ENCODE results near the gene F2RL3. TPM values are rescaled to one million over a fixed set of nuclear protein-coding genes. Genes with fewer than 3 reads are reported as not detected.

F2RL3 gene
- total and polyA plus RNA-seq, 8 donors: 0.58 to 6.8 (median 1.8) TPM; not detected in 1

DNA sequence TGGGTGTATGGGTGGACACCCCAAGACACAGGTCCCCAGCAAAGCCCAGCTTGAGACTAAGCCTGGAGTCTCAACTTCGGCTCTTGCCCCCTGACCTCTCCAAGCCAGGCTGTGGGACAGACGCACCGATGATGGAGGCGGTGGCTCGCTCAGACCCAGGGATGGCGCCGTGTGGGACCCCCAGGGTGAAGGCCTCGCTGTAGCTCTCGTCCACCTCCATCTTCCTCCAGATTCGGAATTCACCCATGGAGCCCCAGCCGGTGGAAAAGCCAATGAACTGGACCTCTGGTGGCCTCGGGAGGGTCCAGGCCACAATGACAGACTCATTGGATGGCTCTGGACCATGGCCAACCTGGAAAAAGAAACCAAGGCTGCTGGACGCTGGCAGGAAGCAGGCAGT, 39.1 kb downstream of the F2RL3 start:
- H3K27ac ChIP-seq: no peak overlapping the region
- peaks cover 0 to 11% (median 0%) of the 10 kb centered on the region in 3 donors for H3K27me3 ChIP-seq
- DNase-seq: no peak
- no peaks in the 10 kb centered on the region for H3K36me3 ChIP-seq
- H3K4me3 ChIP-seq: no peak overlapping the region
- peaks cover 4 to 14% (median 11%) of the 10 kb centered on the region in 4 donors for H3K9me3 ChIP-seq
- TF ChIP-seq POLR2AphosphoS5 (IDR thresholded peaks at IDR 0.05) (no peak), EP300 (IDR thresholded peaks at IDR 0.05) (no peak), POLR2A (IDR thresholded peaks at IDR 0.05) (no peak)
- TF ChIP-seq, protein P1, sequence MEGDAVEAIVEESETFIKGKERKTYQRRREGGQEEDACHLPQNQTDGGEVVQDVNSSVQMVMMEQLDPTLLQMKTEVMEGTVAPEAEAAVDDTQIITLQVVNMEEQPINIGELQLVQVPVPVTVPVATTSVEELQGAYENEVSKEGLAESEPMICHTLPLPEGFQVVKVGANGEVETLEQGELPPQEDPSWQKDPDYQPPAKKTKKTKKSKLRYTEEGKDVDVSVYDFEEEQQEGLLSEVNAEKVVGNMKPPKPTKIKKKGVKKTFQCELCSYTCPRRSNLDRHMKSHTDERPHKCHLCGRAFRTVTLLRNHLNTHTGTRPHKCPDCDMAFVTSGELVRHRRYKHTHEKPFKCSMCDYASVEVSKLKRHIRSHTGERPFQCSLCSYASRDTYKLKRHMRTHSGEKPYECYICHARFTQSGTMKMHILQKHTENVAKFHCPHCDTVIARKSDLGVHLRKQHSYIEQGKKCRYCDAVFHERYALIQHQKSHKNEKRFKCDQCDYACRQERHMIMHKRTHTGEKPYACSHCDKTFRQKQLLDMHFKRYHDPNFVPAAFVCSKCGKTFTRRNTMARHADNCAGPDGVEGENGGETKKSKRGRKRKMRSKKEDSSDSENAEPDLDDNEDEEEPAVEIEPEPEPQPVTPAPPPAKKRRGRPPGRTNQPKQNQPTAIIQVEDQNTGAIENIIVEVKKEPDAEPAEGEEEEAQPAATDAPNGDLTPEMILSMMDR (IDR thresholded peaks at IDR 0.05): no peak
- 91 to 96% (median 94%) methylated on average over 10 to 13 of the region's 13 CpGs for WGBS, 5 donors
- intact Hi-C loops (cut with DNase I; ENCODE audit: low total_unique reads): no loop called here
- H3K4me1 ChIP-seq: no peaks in the 10 kb centered on the region

GRCh38 chr19:16928351-16928750, 39.6 kb downstream of the F2RL3 start:
- no peak overlapping the region for H3K27ac ChIP-seq
- WGBS, 5 donors: 94 to 100% (median 98%) methylated on average over 2 of the region's 2 CpGs
- no peaks in the 10 kb centered on the region for H3K4me1 ChIP-seq
- intact Hi-C loops (cut with DNase I; ENCODE audit: low total_unique reads): no loop called here
- no peaks in the 10 kb centered on the region for H3K36me3 ChIP-seq
- DNase-seq: no peak
- H3K9me3 ChIP-seq: peaks cover 4 to 17% (median 12%) of the 10 kb centered on the region in 4 donors
- TF ChIP-seq, protein P1 (IDR thresholded peaks at IDR 0.05): no peak
- TF ChIP-seq POLR2A (IDR thresholded peaks at IDR 0.05) (no peak), POLR2AphosphoS5 (IDR thresholded peaks at IDR 0.05) (no peak), EP300 (IDR thresholded peaks at IDR 0.05) (no peak)
- no peak overlapping the region for H3K4me3 ChIP-seq
- peaks cover 0 to 11% (median 0%) of the 10 kb centered on the region in 3 donors for H3K27me3 ChIP-seq

- Histone ChIP-seq H3K27ac (no peak overlapping the region), H3K4me1 (no peaks in the 10 kb centered on the region), H3K36me3 (no peaks in the 10 kb centered on the region), H3K4me3 (no peak overlapping the region), H3K9me3 (peaks cover 4 to 23% (median 15%) of the 10 kb centered on the region in 4 donors), H3K27me3 (peaks cover 0 to 11% (median 0%) of the 10 kb centered on the region in 3 donors)
- WGBS, 5 donors: 92 to 95% (median 92%) methylated on average over 5 to 10 of the region's 10 CpGs
- TF ChIP-seq POLR2A (IDR thresholded peaks at IDR 0.05) (no peak), EP300 (IDR thresholded peaks at IDR 0.05) (no peak), POLR2AphosphoS5 (IDR thresholded peaks at IDR 0.05) (no peak)
- TF ChIP-seq, protein P1 (IDR thresholded peaks at IDR 0.05): no peak
- intact Hi-C loops (cut with DNase I; ENCODE audit: low total_unique reads): no loop called here
- DNase-seq: no peak
These were observed 40.1 kb downstream of the F2RL3 start for GRCh38 chr19:16928916-16929315.

DNA sequence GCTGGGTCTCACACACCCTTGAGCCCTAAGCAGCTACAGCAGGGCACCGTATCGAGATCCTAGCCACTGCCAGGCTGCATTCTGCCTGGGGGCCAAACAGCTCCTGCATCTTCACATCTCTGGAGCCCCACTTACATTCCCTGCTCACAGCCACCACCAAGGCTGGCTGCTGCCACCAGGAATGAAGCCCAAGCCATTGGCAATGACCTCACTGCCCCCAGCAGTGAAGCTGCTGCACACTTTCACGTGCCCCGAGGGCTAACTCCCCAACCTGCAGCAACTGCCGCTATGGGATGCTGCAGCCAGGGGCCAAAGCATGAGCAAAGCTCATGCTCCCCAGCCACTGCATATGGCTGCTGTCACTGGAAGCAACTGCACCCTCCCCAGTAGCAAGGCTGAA, 42.0 kb downstream of the F2RL3 start:
- TF ChIP-seq EP300 (IDR thresholded peaks at IDR 0.05): no peak
- no peak for TF ChIP-seq POLR2A (IDR thresholded peaks at IDR 0.05)
- no peak for TF ChIP-seq POLR2AphosphoS5 (IDR thresholded peaks at IDR 0.05)
- TF ChIP-seq, protein P1 (IDR thresholded peaks at IDR 0.05): no peak
- no peaks in the 10 kb centered on the region for H3K36me3 ChIP-seq
- H3K4me1 ChIP-seq: no peaks in the 10 kb centered on the region
- H3K4me3 ChIP-seq: no peak overlapping the region
- no peak for DNase-seq
- peaks cover 0 to 27% (median 17%) of the 10 kb centered on the region in 4 donors for H3K9me3 ChIP-seq
- intact Hi-C loops (cut with DNase I; ENCODE audit: low total_unique reads): no loop called here
- peaks cover 0 to 11% (median 0%) of the 10 kb centered on the region in 3 donors for H3K27me3 ChIP-seq
- 55 to 79% (median 67%) methylated on average over 2 to 5 of the region's 5 CpGs for WGBS, 5 donors
- H3K27ac ChIP-seq: no peak overlapping the region

Data from stomach (tissue), 9 donors.